Glomerular visceral epithelial cell (primary cell): ENCODE results near the gene ASB2.

Experiments
- DNase-seq: peaks from one replicate; pipeline ENCODE4 v3.0.0-alpha.2; 2016; ENCODE audit errors: extremely low spot score

ASB2 gene

GRCh38 chr14:93976477-93977057 is at the start of gene ASB2:
Gene ASB2, minus strand, starts transcription at chr14:93976570. Its CDS starts 12,031 bp downstream, at chr14:93964539.
- no peak for DNase-seq

GRCh38 chr14:94025720-94026119 is 49.4 kb upstream of the ASB2 start:
- DNase-seq: no peak

- DNase-seq: no peak
Measured at GRCh38 chr14:94024549-94024948, 48.2 kb upstream of the ASB2 start.

GRCh38 chr14:94022532-94023411 is 46.4 kb upstream of the ASB2 start:
- DNase-seq: no peak

GRCh38 chr14:94021416-94022157 is 45.2 kb upstream of the ASB2 start:
- no peak for DNase-seq

- peak; percentile 60 for DNase-seq
Measured at GRCh38 chr14:94021001-94021400, 44.6 kb upstream of the ASB2 start.

- DNase-seq: no peak
Measured at GRCh38 chr14:94020267-94020666, 43.9 kb upstream of the ASB2 start.

- no peak for DNase-seq
Measured at GRCh38 chr14:94019329-94019728, 43.0 kb upstream of the ASB2 start.

GRCh38 chr14:94018308-94018707 is 41.9 kb upstream of the ASB2 start:
- no peak for DNase-seq

- no peak for DNase-seq
Measured at GRCh38 chr14:94016446-94016976, 40.1 kb upstream of the ASB2 start.

GRCh38 chr14:94015223-94015622 is 38.9 kb upstream of the ASB2 start:
- DNase-seq: no peak

GRCh38 chr14:94014382-94014781 is 38.0 kb upstream of the ASB2 start:
- DNase-seq: no peak

GRCh38 chr14:94011795-94012194 is 35.4 kb upstream of the ASB2 start:
- DNase-seq: peak; percentile 52

- DNase-seq: no peak
Measured at GRCh38 chr14:94010625-94011024, 34.3 kb upstream of the ASB2 start.

GRCh38 chr14:94009767-94010166 is 33.4 kb upstream of the ASB2 start:
- peak; percentile 83 for DNase-seq

GRCh38 chr14:94008234-94008633 is 31.9 kb upstream of the ASB2 start:
- no peak for DNase-seq

- no peak for DNase-seq
Measured at GRCh38 chr14:94005324-94006073, 29.1 kb upstream of the ASB2 start.

- no peak for DNase-seq
Measured at GRCh38 chr14:94004015-94004414, 27.6 kb upstream of the ASB2 start.

GRCh38 chr14:94003397-94003796 is 27.0 kb upstream of the ASB2 start:
- no peak for DNase-seq

- DNase-seq: peak; percentile 83
Measured at GRCh38 chr14:94001501-94002396, 25.4 kb upstream of the ASB2 start.

- DNase-seq: no peak
Measured at GRCh38 chr14:94001016-94001415, 24.6 kb upstream of the ASB2 start.
